ENCODE data around the gene PXDN.

DNA sequence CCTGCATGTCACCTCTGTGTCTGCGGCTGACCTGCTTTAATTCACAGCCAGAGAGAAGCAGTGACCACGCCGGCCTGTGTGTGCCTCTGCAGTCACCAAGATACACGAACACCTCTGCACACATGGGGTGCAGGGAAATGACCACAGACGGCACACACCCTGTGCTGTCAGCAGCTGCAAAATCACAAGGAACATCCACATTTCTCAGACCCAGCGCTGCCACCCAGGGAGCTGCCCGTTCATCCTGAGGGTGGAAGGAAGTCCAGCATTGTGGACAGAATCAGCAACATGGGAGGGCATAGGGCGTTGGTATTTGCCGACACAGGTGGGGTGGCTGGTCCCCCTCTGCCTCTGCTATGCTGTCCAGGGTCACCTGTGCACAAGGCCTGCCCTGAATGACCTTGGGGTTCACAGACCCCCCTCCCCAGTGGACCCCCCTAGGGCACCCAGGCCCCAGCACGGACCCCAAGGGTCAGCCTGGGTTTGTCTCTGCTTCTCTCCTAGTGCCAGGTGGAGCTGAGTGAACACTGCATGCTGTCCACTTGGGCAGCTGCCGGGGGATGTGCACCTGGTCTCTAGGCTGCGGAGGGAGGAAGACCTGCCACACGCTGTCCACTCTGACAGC, 107.4 kb downstream of the PXDN start:
- TF ChIP-seq TAF1 (IDR thresholded peaks at IDR 0.05; ENCODE audit: borderline replicate concordance, low read depth, low read length) (no peak), POLR2A (IDR thresholded peaks at IDR 0.05; ENCODE audit: low read depth, low read length) (no peak), POLR2AphosphoS5 (IDR thresholded peaks at IDR 0.05; ENCODE audit: low read depth, low read length) (no peak)

Measured in GM12892 (cell line).